HEK293T (cell line): ENCODE results near the gene LRRC7.

Source experiments
- CTCF ChIA-PET: fragments of 350-600 bp; formaldehyde crosslinking; extraction: SDS; loops from one replicate; lab custom pipeline; 2021; ENCODE audit warnings: antibody characterized with exemption, inconsistent platforms; lab: Yijun Ruan, JAX
- POLR2A ChIA-PET: fragments of 350-600 bp; formaldehyde crosslinking; extraction: SDS; loops from one replicate; lab custom pipeline; 2020; ENCODE audit warnings: antibody characterized with exemption, inconsistent platforms; lab: Yijun Ruan, JAX
- DNase-seq: peaks from one replicate; pipeline ENCODE4 v3.0.0; 2012; ENCODE audit warnings: mixed read lengths; ENCODE audit errors: extremely low spot score
- ARNT ChIP-seq: fragments of 450-650 bp; IDR thresholded peaks from 2 replicates; pipeline ENCODE4 v1.6.1; 2017; ENCODE audit warnings: mild to moderate bottlenecking
- BHLHE40 ChIP-seq: fragments of 450-650 bp; IDR thresholded peaks from 2 replicates; pipeline ENCODE4 v1.6.1; 2016; ENCODE audit warnings: mild to moderate bottlenecking, moderate library complexity, borderline replicate concordance
- CTBP1 ChIP-seq: fragments of 450-650 bp; IDR thresholded peaks from 2 replicates; pipeline ENCODE4 v1.6.1; 2016; ENCODE audit warnings: borderline replicate concordance
- ELF4 ChIP-seq: fragments of 450-650 bp; IDR thresholded peaks from 2 replicates; pipeline ENCODE4 v1.6.1; 2017; ENCODE audit warnings: antibody characterized with exemption
- FOXA1 ChIP-seq: fragments of 450-650 bp; IDR thresholded peaks from 2 replicates; pipeline ENCODE4 v1.6.1; 2016; ENCODE audit warnings: mild to moderate bottlenecking
- FOXK2 ChIP-seq: fragments of 450-650 bp; IDR thresholded peaks from 2 replicates; pipeline ENCODE4 v1.6.1; 2016; ENCODE audit warnings: mild to moderate bottlenecking
- FOXM1 ChIP-seq: fragments of 450-650 bp; IDR thresholded peaks from 2 replicates; pipeline ENCODE4 v1.6.1; 2017; ENCODE audit warnings: mild to moderate bottlenecking, borderline replicate concordance
- HDGF ChIP-seq: fragments of 450-650 bp; IDR thresholded peaks from 2 replicates; pipeline ENCODE4 v1.6.1; 2017; ENCODE audit warnings: antibody characterized with exemption, borderline replicate concordance
- L3MBTL2 ChIP-seq: fragments of 450-650 bp; conservative IDR thresholded peaks from 2 replicates; pipeline ENCODE4 v1.6.1; 2016; ENCODE audit warnings: mild to moderate bottlenecking
- LEF1 ChIP-seq: fragments of 450-650 bp; IDR thresholded peaks from 2 replicates; pipeline ENCODE4 v1.6.1; 2017; ENCODE audit warnings: mild to moderate bottlenecking, borderline replicate concordance
- NFRKB ChIP-seq: fragments of 450-650 bp; IDR thresholded peaks from 2 replicates; pipeline ENCODE4 v1.6.1; 2016; ENCODE audit warnings: mild to moderate bottlenecking, moderate library complexity
- SP1 ChIP-seq: fragments of 450-650 bp; IDR thresholded peaks from 2 replicates; pipeline ENCODE4 v1.6.1; 2017
- SUZ12 ChIP-seq: fragments of 450-650 bp; IDR thresholded peaks from 2 replicates; pipeline ENCODE4 v1.6.1; 2016; ENCODE audit warnings: mild to moderate bottlenecking
- TARDBP ChIP-seq: fragments of 450-650 bp; IDR thresholded peaks from 2 replicates; pipeline ENCODE4 v1.6.1; 2016
- ZNF384 ChIP-seq: fragments of 450-650 bp; IDR thresholded peaks from 2 replicates; pipeline ENCODE4 v1.6.1; 2016
- TF ChIP-seq, protein P1 (sequence below): fragments of 450-650 bp; IDR thresholded peaks from 2 replicates; pipeline ENCODE4 v1.6.1; 2016

The LRRC7 gene

DNA sequence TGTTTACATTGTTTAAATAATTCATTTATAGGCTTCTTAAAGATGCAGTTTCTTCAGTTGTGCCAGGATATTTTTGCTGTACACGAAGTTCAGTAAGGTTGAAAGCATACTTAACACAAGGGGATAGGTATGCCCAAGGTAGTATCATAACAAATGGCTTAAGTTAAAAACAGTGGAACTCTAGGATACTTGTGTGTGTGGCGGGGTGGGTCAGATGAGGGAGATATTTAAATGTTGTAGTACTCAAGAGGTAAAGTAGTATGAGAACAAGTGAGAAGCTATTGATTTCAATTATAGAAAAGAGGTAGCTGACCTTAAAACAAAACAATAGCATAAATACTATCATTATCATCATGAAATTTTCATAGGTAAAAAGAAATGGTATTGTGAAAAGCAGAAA, 6.2 kb downstream of the LRRC7 start:
- CTCF ChIA-PET = no interaction called here
- DNase-seq = no peak
- no peak for TF ChIP-seq SUZ12
- TF ChIP-seq FOXA1 = no peak
- no peak for TF ChIP-seq BHLHE40
- TF ChIP-seq FOXM1 = no peak
- no peak for TF ChIP-seq CTBP1
- no peak for TF ChIP-seq ARNT
- TF ChIP-seq L3MBTL2 = no peak
- no peak for TF ChIP-seq HDGF
- TF ChIP-seq, protein P1, sequence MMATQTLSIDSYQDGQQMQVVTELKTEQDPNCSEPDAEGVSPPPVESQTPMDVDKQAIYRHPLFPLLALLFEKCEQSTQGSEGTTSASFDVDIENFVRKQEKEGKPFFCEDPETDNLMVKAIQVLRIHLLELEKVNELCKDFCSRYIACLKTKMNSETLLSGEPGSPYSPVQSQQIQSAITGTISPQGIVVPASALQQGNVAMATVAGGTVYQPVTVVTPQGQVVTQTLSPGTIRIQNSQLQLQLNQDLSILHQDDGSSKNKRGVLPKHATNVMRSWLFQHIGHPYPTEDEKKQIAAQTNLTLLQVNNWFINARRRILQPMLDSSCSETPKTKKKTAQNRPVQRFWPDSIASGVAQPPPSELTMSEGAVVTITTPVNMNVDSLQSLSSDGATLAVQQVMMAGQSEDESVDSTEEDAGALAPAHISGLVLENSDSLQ = no peak
- no peak for TF ChIP-seq ELF4
- POLR2A ChIA-PET = no interaction called here

DNA sequence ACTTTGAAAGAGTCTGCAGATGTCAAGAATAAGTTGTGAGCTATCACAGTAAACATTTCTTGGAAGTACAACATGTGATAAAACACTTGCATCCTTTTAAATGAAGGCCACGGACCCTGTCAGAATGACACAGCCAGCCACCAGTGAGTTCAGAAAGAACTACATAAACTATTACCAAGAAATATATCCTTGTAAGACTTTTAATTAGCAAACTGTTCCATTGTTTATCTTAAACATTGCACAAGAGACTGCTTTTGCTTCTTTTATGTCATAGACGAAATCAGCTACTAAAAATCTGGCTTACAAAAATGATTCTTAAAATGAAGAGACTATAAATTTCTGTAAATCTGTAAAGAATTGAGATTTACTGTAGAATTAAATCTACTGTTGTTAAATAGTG, 17.9 kb downstream of the LRRC7 start:
- no peak for TF ChIP-seq LEF1
- no peak for TF ChIP-seq CTBP1
- TF ChIP-seq L3MBTL2 = no peak
- TF ChIP-seq ARNT = no peak
- no peak for TF ChIP-seq ELF4
- no peak for TF ChIP-seq ZNF384
- no peak for TF ChIP-seq FOXM1
- no peak for TF ChIP-seq TARDBP
- TF ChIP-seq BHLHE40 = no peak
- TF ChIP-seq, protein P1 = no peak
- no peak for TF ChIP-seq SUZ12
- TF ChIP-seq NFRKB = no peak
- TF ChIP-seq FOXK2 = no peak
- no peak for TF ChIP-seq HDGF
- no peak for TF ChIP-seq SP1
- no peak for TF ChIP-seq FOXA1
- CTCF ChIA-PET = no interaction called here
- no peak for DNase-seq
- POLR2A ChIA-PET = no interaction called here

DNA sequence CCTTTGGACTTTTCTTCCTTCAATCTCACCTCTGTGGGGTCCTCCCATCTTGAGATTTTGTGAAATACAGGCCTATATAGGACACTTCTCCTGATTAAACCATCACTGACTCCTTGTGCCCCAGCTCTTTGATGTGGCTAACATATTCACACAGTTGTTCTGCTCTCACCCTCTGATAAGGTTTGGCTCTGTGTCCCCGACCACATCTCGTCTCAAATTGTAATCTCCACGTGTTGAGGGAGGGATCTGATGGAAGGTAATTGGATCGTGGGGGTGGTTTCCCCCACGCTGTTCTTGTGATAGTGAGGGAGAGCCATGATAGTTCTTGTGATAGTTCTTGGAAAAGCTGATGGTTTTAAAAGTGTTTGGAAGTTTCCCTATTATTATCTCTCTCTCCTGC, 19.7 kb downstream of the LRRC7 start:
- POLR2A ChIA-PET = no interaction called here
- CTCF ChIA-PET = no interaction called here
- TF ChIP-seq L3MBTL2 (no peak), SUZ12 (no peak), CTBP1 (no peak), BHLHE40 (no peak), FOXM1 (no peak), NFRKB (no peak), SP1 (no peak), FOXA1 (no peak), FOXK2 (no peak), ELF4 (no peak), LEF1 (no peak), TARDBP (no peak), ZNF384 (no peak), HDGF (no peak), ARNT (no peak)
- TF ChIP-seq, protein P1 = no peak
- DNase-seq = no peak

DNA sequence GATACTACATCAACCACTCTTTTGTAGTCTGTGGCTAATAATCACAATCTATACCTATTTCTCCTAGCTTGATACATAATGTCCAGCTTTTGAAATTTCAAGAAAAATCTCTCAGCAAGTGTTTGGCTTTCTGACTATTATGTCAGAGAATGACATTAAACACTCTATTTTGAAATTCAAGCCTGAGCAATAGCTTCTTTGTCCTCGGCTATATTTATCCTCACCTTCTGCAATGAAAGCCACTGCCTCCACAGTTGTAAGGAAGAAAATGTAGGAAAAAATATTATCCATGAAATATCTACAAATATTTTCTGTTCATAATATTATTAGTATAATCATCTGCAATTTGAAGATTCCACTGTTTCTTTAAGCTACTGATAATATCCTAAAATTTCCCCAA, 22.1 kb downstream of the LRRC7 start:
- no peak for TF ChIP-seq SP1
- TF ChIP-seq HDGF = no peak
- no peak for TF ChIP-seq ARNT
- TF ChIP-seq TARDBP = no peak
- TF ChIP-seq ELF4 = no peak
- TF ChIP-seq FOXM1 = no peak
- TF ChIP-seq SUZ12 = no peak
- TF ChIP-seq FOXA1 = no peak
- no peak for TF ChIP-seq NFRKB
- TF ChIP-seq ZNF384 = no peak
- TF ChIP-seq, protein P1 = no peak
- TF ChIP-seq FOXK2 = no peak
- no peak for DNase-seq
- ChIA-PET POLR2A (no interaction called here), CTCF (no interaction called here)

- no peak for DNase-seq
- TF ChIP-seq ELF4 = no peak
- no peak for TF ChIP-seq LEF1
- TF ChIP-seq NFRKB = no peak
- TF ChIP-seq HDGF = no peak
- no peak for TF ChIP-seq L3MBTL2
- no peak for TF ChIP-seq SP1
- no peak for TF ChIP-seq FOXM1
- ChIA-PET POLR2A (no interaction called here), CTCF (no interaction called here)
These were observed 24.6 kb downstream of the LRRC7 start for GRCh38 chr1:69592341-69592740.

DNA sequence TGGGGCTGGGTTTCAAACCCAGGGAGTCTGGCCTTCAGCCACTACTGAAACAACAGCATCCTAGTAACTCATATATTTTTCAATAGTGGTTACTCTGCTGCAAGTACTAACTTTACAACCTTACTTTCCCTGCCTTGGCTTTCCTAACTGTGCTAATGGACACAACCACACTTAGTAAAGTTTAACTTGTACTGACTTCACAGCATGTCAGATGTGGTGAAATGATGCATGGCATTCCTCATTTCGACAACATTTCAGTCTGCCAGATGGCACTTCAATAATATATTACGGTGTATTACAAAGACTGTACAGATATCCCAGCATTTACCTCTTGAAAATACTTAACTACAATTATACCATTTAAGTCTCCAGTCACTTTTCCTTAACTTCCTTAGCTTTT, 27.8 kb downstream of the LRRC7 start:
- no peak for TF ChIP-seq NFRKB
- no peak for TF ChIP-seq LEF1
- TF ChIP-seq FOXK2 = no peak
- TF ChIP-seq HDGF = no peak
- no peak for TF ChIP-seq CTBP1
- TF ChIP-seq, protein P1 = no peak
- TF ChIP-seq FOXM1 = no peak
- TF ChIP-seq FOXA1 = no peak
- no peak for TF ChIP-seq ELF4
- no peak for TF ChIP-seq ZNF384
- no peak for TF ChIP-seq BHLHE40
- TF ChIP-seq ARNT = no peak
- ChIA-PET CTCF (no interaction called here), POLR2A (no interaction called here)
- DNase-seq = no peak
